ENCODE data around the gene FABP1. TPM values are rescaled to one million over a fixed set of nuclear protein-coding genes. Genes with fewer than 3 reads are reported as not detected.

The FABP1 gene
- total RNA-seq, 1 donor from 2014 or later: not detected

- POLR2A ChIA-PET: no interaction called here
- no peak overlapping the region for H3K4me3 Mint-ChIP-seq
- no peak for TF ChIP-seq CTCF (IDR thresholded peaks at IDR 0.05)
- no peaks in the 10 kb centered on the region for H3K36me3 Mint-ChIP-seq (ENCODE audit: low read depth)
- no peaks in the 10 kb centered on the region for H3K9me3 Mint-ChIP-seq
- H3K4me1 Mint-ChIP-seq: peaks cover 15% of the 10 kb centered on the region
- H3K27me3 Mint-ChIP-seq: no peaks in the 10 kb centered on the region
- no peak overlapping the region for H3K27ac Mint-ChIP-seq
- CTCF ChIA-PET: no interaction called here
- intact Hi-C loops (cut with micrococcal nuclease): no loop called here
- DNase-seq: no peak
- no peak for ATAC-seq (ENCODE audit: low read depth)
These were observed 40.1 kb downstream of the FABP1 start for GRCh38 chr2:88087763-88088162.

GRCh38 chr2:88087073-88087472, 40.8 kb downstream of the FABP1 start:
- no peak for TF ChIP-seq CTCF (IDR thresholded peaks at IDR 0.05)
- Mint-ChIP-seq H3K36me3 (ENCODE audit: low read depth) (no peaks in the 10 kb centered on the region), H3K27me3 (no peaks in the 10 kb centered on the region), H3K9me3 (no peaks in the 10 kb centered on the region), H3K27ac (no peak overlapping the region), H3K4me1 (peaks cover 15% of the 10 kb centered on the region), H3K4me3 (no peak overlapping the region)
- DNase-seq (no peak), ATAC-seq (ENCODE audit: low read depth) (no peak)
- ChIA-PET CTCF (no interaction called here), POLR2A (no interaction called here)
- intact Hi-C loops (cut with micrococcal nuclease): no loop called here

GRCh38 chr2:88086401-88086800, 41.5 kb downstream of the FABP1 start:
- DNase-seq: no peak
- intact Hi-C loops (cut with micrococcal nuclease): no loop called here
- no peaks in the 10 kb centered on the region for H3K36me3 Mint-ChIP-seq (ENCODE audit: low read depth)
- POLR2A ChIA-PET: no interaction called here
- no peaks in the 10 kb centered on the region for H3K9me3 Mint-ChIP-seq
- no peak overlapping the region for H3K27ac Mint-ChIP-seq
- H3K27me3 Mint-ChIP-seq: peaks cover 2% of the 10 kb centered on the region
- CTCF ChIA-PET: no interaction called here
- H3K4me3 Mint-ChIP-seq: no peak overlapping the region
- H3K4me1 Mint-ChIP-seq: peaks cover 15% of the 10 kb centered on the region
- TF ChIP-seq CTCF (IDR thresholded peaks at IDR 0.05): no peak
- no peak for ATAC-seq (ENCODE audit: low read depth)

GRCh38 chr2:88085602-88086001, 42.3 kb downstream of the FABP1 start:
- intact Hi-C loops (cut with micrococcal nuclease): no loop called here
- no peak for TF ChIP-seq CTCF (IDR thresholded peaks at IDR 0.05)
- Mint-ChIP-seq H3K27ac (no peak overlapping the region), H3K9me3 (no peaks in the 10 kb centered on the region), H3K4me3 (no peak overlapping the region), H3K4me1 (peaks cover 7% of the 10 kb centered on the region), H3K36me3 (ENCODE audit: low read depth) (no peaks in the 10 kb centered on the region), H3K27me3 (peaks cover 2% of the 10 kb centered on the region)
- ChIA-PET POLR2A (no interaction called here), CTCF (interaction anchor here (0.6 kb wide), 1 partner anchor 26 kb away, joined by 3 read pairs; no protein-coding TSS in a partner anchor)
- DNase-seq: no peak
- no peak for ATAC-seq (ENCODE audit: low read depth)

GRCh38 chr2:88085099-88085498, 42.8 kb downstream of the FABP1 start:
- ChIA-PET POLR2A (no interaction called here), CTCF (interaction anchor here (0.6 kb wide), 1 partner anchor 25 kb away, joined by 3 read pairs; no protein-coding TSS in a partner anchor)
- Mint-ChIP-seq H3K9me3 (no peaks in the 10 kb centered on the region), H3K27ac (no peak overlapping the region), H3K4me1 (peaks cover 2% of the 10 kb centered on the region), H3K27me3 (peaks cover 2% of the 10 kb centered on the region), H3K36me3 (ENCODE audit: low read depth) (no peaks in the 10 kb centered on the region), H3K4me3 (no peak overlapping the region)
- ATAC-seq (ENCODE audit: low read depth) (no peak), DNase-seq (no peak)
- intact Hi-C loops (cut with micrococcal nuclease): no loop called here
- no peak for TF ChIP-seq CTCF (IDR thresholded peaks at IDR 0.05)

Measured in activated B cell treated with CpG ODN at 0.5 μM for 24 hours (primary cell).